Breast epithelium (tissue), 4 donors: Measurements from ENCODE around the gene MYADML2. TPM values are rescaled to one million over a fixed set of nuclear protein-coding genes. Genes with fewer than 3 reads are reported as not detected.
A peak's percentile ranks its signal among the peaks of the same experiment; 100 is the strongest.

Source experiments
- DNase-seq, 2 donors: peaks; one replicate each; pipeline ENCODE4 v3.0.0-alpha.2; 2019; ENCODE audit warnings: low spot score in 2 of 2
- H3K27ac ChIP-seq, 2 donors: fragments of 200-600 bp; sonication (generic) in 1 of 2; one replicate each; pipeline ENCODE4 v1.5.1; 2016 to 2019; ENCODE audit warnings: mild to moderate bottlenecking in 1 of 2
- H3K27me3 ChIP-seq, 2 donors: fragments of 200-600 bp; sonication (generic) in 1 of 2; one replicate each; pipeline versions ENCODE4 v1.5.1 to v1.6.0; 2017 to 2019; ENCODE audit warnings: control low read depth in 1 of 2, mild to moderate bottlenecking in 1 of 2
- H3K36me3 ChIP-seq: fragments of 200-600 bp; one replicate; pipeline ENCODE4 v1.5.1; 2019
- H3K4me1 ChIP-seq, 2 donors: fragments of 200-600 bp; sonication (generic); one replicate each; pipeline ENCODE4 v1.5.1; 2016 to 2019; ENCODE audit warnings: control low read depth in 1 of 2
- H3K4me3 ChIP-seq, 3 donors: fragments of 200-600 bp; sonication (generic); 1 replicate in 2 of 3; 2 replicates in 1 of 3; pipeline ENCODE4 v1.5.1; 2016 to 2019; ENCODE audit warnings: mild to moderate bottlenecking in 3 of 3, moderate library complexity in 2 of 3
- H3K9me3 ChIP-seq, 2 donors: fragments of 200-600 bp; sonication (generic) in 1 of 2; one replicate each; pipeline ENCODE4 v1.5.1; 2016 to 2019; ENCODE audit warnings: control low read depth in 1 of 2
- POLR2A ChIP-seq: fragments of 450-650 bp; IDR thresholded peaks from one replicate; pipeline ENCODE4 v1.6.1; 2016; ENCODE audit warnings: antibody characterized with exemption, mild to moderate bottlenecking, moderate library complexity
- POLR2AphosphoS5 ChIP-seq, 3 donors: sonication (generic); formaldehyde crosslinking; IDR thresholded peaks; one replicate each; pipeline ENCODE4 v1.6.1; 2017; ENCODE audit warnings: antibody characterized with exemption in 3 of 3
- intact Hi-C: fragments of 100-400 bp; cut with DNase I; formaldehyde crosslinking; loops from one replicate; pipeline ENCODE4 v1.15.1; 2023; ENCODE audit warnings: low total_unique reads
- total RNA-seq, 3 donors: library from RNA; depleted of rRNA; stranded (reverse); fragments of >200 nt; gene quantifications; one replicate each; pipeline ENCODE4 v1.1.0, GENCODE V29; 2016
- TF ChIP-seq, protein P1 (sequence below), 3 donors: fragments of 450-650 bp; IDR thresholded peaks; one replicate each; pipeline ENCODE4 v1.5.1; 2016 to 2017; ENCODE audit warnings: antibody characterized with exemption in 3 of 3, mild to moderate bottlenecking in 3 of 3, moderate library complexity in 3 of 3

The MYADML2 gene
- total RNA-seq, 3 donors from 2014 or later, result not detected

- H3K27ac ChIP-seq, result no peak overlapping the region
- H3K9me3 ChIP-seq, result no peaks in the 10 kb centered on the region
- DNase-seq, result no peak
- no peak overlapping the region for H3K4me3 ChIP-seq
- peaks cover 6 to 11% of the 10 kb centered on the region in 2 donors for H3K4me1 ChIP-seq
- no peak for TF ChIP-seq POLR2A
- no peak for TF ChIP-seq POLR2AphosphoS5 (IDR thresholded peaks at IDR 0.05)
- no peaks in the 10 kb centered on the region for H3K36me3 ChIP-seq
- no peaks in the 10 kb centered on the region for H3K27me3 ChIP-seq
- intact Hi-C loops, result no loop called here
These were observed 17.5 kb downstream of the MYADML2 start for GRCh38 chr17:81929253-81930141.

DNA sequence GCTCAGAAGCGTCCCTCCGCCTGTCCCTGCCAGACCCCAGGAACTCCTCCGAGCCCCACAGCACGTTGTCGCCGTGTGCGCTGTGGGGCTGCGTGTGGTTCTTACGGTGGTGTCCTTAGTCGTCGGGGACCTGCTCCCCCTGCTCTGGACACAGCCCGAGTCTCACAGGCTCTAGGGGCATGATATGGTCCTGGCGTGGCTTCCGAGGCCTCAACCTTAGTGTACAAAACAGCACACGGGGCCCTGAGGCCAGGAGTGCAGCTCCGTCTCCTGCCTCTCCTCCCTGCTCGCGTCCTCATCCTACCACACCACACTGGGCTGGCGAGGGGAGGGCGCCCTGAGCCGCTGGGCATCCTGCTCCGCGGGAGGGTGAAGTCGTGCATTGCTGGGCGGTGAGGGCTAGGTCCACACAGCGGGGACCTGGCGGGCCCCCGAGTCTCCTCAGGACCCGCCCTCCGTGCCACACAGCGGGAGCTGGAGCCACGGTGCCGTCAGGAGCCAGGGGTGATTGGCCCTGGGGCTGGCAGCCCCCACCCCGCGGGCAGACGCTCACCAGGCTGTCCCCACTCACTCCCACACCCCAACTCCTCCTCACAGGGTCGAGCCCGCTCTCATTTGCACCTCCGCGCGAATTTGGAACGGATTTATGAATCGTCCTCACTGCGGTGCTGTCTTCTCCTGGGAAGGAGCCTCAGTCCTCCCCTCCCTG, 18.3 kb downstream of the MYADML2 start:
- DNase-seq, result no peak
- Histone ChIP-seq H3K9me3 (no peaks in the 10 kb centered on the region), H3K4me3 (peak overlapping the region; percentile 94 to 100 (median 98)), H3K4me1 (peaks cover 9 to 11% of the 10 kb centered on the region in 2 donors), H3K27me3 (no peaks in the 10 kb centered on the region), H3K27ac (peak overlapping the region; percentile 68 to 98), H3K36me3 (no peaks in the 10 kb centered on the region)
- no peak for TF ChIP-seq POLR2AphosphoS5 (IDR thresholded peaks at IDR 0.05)
- TF ChIP-seq, protein P1, sequence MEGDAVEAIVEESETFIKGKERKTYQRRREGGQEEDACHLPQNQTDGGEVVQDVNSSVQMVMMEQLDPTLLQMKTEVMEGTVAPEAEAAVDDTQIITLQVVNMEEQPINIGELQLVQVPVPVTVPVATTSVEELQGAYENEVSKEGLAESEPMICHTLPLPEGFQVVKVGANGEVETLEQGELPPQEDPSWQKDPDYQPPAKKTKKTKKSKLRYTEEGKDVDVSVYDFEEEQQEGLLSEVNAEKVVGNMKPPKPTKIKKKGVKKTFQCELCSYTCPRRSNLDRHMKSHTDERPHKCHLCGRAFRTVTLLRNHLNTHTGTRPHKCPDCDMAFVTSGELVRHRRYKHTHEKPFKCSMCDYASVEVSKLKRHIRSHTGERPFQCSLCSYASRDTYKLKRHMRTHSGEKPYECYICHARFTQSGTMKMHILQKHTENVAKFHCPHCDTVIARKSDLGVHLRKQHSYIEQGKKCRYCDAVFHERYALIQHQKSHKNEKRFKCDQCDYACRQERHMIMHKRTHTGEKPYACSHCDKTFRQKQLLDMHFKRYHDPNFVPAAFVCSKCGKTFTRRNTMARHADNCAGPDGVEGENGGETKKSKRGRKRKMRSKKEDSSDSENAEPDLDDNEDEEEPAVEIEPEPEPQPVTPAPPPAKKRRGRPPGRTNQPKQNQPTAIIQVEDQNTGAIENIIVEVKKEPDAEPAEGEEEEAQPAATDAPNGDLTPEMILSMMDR (IDR thresholded peaks at IDR 0.05), result no peak
- TF ChIP-seq POLR2A, result no peak
- intact Hi-C loops, result no loop called here

DNA sequence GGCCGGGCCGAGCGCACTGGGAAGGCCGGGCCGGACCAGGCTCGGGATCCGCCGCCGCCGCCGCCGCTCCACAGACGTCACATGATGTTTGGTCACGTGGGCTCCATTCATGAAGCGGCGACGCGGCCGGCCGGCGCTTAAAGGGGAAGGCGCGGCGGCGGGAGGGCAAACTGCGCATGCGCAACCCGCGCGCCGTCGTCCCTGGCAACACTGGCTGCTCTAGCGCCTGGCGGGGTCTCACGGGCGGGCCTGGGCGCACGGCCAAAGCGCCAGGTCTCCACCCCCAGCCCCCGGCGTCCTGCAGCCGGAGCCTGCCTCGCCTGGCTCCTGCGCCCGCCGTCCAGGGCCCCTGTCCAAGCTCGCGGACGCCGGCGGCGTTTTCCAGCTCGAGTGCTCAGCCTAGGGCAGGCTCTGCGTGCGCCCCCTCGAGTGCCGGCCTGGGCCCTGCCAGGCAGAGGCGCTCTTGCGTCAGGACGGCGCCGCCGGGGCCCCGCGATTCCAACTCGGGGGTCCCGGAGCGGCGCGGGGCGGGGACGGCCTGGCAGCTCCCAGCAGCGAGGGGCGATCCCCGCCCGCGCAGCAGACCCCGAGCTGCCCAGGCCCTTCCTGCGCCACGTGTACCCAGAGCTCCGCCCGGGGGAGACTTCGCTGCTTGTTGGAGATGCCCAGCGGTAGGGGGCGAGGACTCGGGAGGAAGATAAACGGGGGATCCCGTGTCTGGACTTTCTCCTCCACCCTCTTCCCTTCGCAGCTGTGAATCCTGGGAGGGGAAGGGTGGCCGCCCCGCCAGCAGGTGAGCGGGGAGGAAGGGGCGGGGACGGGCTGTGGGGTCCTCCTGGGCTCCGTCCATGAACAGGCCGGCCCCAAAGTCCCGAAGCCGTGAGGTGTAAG, 19.1 kb downstream of the MYADML2 start, which contains the start of gene MAFG:
MAFG (minus strand) TSS at position 83 of the 891 bp plus-strand sequence. CDS start 4,550 bp downstream, outside the sequence.
- peak within 1 kb of the TSS; percentile 94 to 98 for H3K27ac ChIP-seq
- TF ChIP-seq POLR2A, result no peak
- peak; percentile 10 to 62 (median 42) for TF ChIP-seq POLR2AphosphoS5 (IDR thresholded peaks at IDR 0.05)
- TF ChIP-seq, protein P1 (IDR thresholded peaks at IDR 0.05), result peak in 1 of 3 donors; percentile 8
- H3K27me3 ChIP-seq, result no peaks in the 10 kb centered on the region
- H3K9me3 ChIP-seq, result no peaks in the 10 kb centered on the region
- peaks cover 11 to 12% of the 10 kb centered on the region in 2 donors for H3K4me1 ChIP-seq
- no peaks in the 10 kb centered on the region for H3K36me3 ChIP-seq
- peak within 1 kb of the TSS; percentile 94 to 100 (median 98) for H3K4me3 ChIP-seq
- peak; percentile 90 for DNase-seq
- intact Hi-C loops, result no loop called here

GRCh38 chr17:81927152-81927652, 19.8 kb downstream of the MYADML2 start:
- peak overlapping the region; percentile 94 to 100 (median 98) for H3K4me3 ChIP-seq
- no peak for TF ChIP-seq POLR2A
- TF ChIP-seq POLR2AphosphoS5 (IDR thresholded peaks at IDR 0.05), result no peak
- TF ChIP-seq, protein P1 (IDR thresholded peaks at IDR 0.05), result no peak
- no peaks in the 10 kb centered on the region for H3K9me3 ChIP-seq
- peak overlapping the region; percentile 94 to 98 for H3K27ac ChIP-seq
- intact Hi-C loops, result no loop called here
- no peaks in the 10 kb centered on the region for H3K36me3 ChIP-seq
- DNase-seq, result no peak
- H3K4me1 ChIP-seq, result peaks cover 11 to 12% of the 10 kb centered on the region in 2 donors
- H3K27me3 ChIP-seq, result no peaks in the 10 kb centered on the region
